Measurements from ENCODE around the gene PAPSS1. TPM values are rescaled to one million over a fixed set of nuclear protein-coding genes. Genes with fewer than 3 reads are reported as not detected.

Gene PAPSS1
- total and polyA plus RNA-seq, 2 of the 8 experiments (the other 6 are each of a cell fraction or from before 2014, with no cell fraction given): 79.2 to 98.5 TPM

DNA sequence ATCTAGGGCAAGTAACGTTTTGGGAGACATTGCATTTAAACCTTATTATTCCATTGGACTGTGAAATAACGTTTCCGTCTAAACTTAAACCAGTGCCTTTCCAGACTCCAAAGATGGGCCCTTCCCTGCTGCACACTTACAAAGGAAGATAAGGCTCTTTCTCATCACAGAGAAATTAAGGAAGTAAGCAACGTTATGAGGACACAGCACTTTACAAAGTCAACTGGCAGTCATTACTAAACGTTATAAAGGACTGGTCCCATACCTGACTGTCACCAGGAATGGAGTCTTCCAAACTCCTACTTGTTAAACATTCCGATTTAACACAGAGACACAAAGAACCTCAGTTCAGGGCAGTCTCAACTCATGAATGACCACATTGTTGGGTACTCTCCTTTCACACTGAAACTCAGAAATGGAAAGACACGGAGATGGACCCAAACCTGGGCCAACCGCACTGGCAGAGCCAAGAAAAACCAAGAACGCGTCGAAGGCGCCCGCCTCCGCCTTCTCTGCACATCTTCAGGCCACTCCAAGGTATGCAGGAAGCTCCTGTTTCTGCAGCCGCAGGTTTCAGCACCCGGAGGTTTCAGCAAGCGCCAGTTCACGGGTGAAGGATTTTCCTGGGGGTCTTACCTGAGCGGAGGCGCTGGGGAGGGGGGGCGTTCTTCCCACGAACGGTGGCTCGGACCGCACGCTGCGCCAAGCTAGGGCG lies 670 bp downstream of the PAPSS1 start (continued):
- TF ChIP-seq CHD7 (IDR thresholded peaks at IDR 0.05; ENCODE audit: insufficient replicate concordance, low read length): no peak

All from H1 (cell line).